HG03159 (cell line): ENCODE measurements around the gene MMP26.
A peak's percentile ranks its signal among the peaks of the same experiment; 100 is the strongest.

Experiments
- ATAC-seq: cut with Tn5 transposase; IDR thresholded peaks from one replicate; pipeline ENCODE4 v1.9.1; 2021; ENCODE audit warnings: mild to moderate bottlenecking, moderate library complexity; ENCODE audit not compliant: unreplicated experiment

MMP26 gene

GRCh38 chr11:4704054-4704789 lies at the start of gene MMP26:
Gene MMP26 (plus strand): TSS chr11:4704784.
- peak; percentile 67 for ATAC-seq

DNA sequence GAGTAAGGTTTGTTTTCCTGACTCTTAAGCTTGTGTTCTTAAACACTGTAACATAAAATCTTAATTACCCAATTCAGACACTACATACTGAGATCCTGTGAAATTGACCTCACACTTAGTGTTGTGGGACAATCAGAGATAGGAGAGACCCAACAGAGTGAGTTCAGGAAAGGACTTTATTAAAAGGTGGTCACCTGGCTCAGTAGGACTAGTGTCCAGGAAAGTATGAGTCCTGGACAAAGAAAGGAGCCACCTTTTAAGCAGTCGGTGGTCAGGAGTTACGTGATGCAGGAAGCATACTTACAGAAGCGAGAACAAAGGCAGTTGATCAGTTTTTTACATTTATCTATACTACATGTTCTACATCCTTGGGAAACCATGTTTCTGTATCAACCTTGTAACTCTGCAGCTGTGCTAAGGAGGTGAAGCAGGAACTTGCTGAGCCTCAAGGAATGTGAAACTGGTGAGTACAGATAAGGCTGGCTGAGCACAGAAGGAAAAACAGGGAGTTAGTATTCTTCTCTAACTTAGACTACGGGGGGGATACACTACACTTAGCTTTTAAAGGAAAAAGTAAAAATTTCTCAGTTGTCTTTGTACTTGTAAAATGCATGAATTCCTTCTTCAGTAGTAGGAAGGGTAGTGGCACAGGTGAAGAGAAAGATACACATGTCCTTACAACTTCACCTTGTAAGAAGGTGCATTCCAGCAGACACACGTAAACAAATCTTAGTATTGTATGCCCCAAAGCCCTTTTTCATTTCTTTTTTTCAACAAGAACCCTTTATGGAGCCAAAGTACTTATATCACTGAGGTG lies 45.7 kb upstream of the MMP26 start:
- ATAC-seq: no peak

- no peak for ATAC-seq
Observed at GRCh38 chr11:4662876-4663275, 41.7 kb upstream of the MMP26 start.

DNA sequence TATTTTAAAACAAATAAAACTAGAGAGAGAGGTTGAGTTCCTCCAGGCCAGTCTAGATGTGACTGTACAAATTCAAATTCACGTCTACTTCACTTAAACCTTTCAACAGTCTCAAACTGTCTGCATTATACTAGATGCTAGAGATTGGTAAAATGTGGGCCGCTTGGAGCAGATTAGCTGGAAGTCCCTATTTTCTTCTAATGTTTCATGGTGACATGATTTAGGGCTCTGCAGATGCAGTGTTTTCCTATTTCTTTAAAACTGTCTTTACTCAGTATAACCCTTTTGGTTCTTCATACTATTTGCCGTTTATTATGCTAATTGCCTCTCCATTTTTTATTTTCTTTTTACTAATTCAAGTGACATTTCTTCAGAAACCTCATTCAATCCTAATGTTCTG lies 40.4 kb upstream of the MMP26 start:
- ATAC-seq: no peak

DNA sequence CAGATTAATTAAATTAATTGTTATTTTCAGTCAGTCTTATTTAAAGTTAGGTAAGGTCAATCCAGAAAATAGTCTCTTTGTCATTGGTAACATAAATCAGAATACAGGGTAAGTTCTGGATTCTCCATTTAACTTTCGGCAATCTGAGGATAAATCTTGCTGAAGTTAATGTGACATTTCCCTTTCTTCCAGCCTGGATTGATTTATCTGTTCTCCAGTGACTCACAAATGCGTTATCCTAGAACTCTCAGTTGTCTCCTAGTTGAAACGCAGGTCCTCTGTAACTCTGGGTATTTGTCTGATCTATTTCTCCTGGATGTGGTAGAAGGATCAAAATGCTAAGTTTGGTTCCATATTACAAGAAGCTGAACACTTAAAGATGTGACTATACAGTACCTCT lies 39.8 kb upstream of the MMP26 start:
- no peak for ATAC-seq

DNA sequence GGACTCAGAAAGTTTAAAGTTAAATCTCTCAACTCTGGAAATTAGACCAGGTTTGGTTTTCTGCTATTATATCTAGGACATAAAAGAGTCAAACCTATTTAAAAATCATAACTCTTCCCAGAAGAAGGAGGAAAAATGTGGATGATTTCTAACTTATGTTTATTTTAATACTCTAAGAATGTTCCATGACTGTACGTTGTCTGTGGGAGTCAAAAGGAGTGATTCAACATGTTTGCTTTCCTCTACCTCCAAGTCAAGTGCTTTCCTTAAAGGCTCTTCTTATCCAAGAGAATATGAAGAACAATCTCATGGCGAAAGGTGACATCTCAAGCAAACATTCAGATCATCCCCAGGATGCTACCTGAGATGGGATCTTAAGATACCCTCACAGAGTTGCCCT lies 39.2 kb upstream of the MMP26 start:
- no peak for ATAC-seq

GRCh38 chr11:4671741-4672140 lies 32.8 kb upstream of the MMP26 start:
- no peak for ATAC-seq

- ATAC-seq: no peak
Observed at GRCh38 chr11:4672470-4672869, 32.1 kb upstream of the MMP26 start.

DNA sequence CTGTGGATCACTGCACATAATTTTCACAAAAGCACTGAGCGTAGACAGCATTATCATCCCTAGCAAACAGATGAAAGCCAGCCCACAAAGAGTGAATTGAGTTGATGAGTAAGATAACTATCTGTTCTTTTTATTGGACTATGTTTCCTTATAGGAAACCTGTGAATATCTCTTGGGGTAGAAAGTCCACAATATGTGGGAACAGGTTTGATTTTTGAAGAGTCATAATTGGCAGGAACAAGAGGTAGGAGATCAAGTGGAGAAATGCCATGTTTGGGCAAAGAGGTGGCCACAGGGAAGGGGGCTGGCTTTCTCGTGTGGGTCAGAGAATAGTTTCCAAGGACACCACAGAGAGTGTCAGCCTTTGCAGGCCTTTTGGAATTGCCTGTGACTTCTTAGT lies 30.8 kb upstream of the MMP26 start:
- ATAC-seq: no peak

- ATAC-seq: no peak
Observed at GRCh38 chr11:4677948-4678347, 26.6 kb upstream of the MMP26 start.

- ATAC-seq: no peak
Observed at GRCh38 chr11:4680341-4680740, 24.2 kb upstream of the MMP26 start.

DNA sequence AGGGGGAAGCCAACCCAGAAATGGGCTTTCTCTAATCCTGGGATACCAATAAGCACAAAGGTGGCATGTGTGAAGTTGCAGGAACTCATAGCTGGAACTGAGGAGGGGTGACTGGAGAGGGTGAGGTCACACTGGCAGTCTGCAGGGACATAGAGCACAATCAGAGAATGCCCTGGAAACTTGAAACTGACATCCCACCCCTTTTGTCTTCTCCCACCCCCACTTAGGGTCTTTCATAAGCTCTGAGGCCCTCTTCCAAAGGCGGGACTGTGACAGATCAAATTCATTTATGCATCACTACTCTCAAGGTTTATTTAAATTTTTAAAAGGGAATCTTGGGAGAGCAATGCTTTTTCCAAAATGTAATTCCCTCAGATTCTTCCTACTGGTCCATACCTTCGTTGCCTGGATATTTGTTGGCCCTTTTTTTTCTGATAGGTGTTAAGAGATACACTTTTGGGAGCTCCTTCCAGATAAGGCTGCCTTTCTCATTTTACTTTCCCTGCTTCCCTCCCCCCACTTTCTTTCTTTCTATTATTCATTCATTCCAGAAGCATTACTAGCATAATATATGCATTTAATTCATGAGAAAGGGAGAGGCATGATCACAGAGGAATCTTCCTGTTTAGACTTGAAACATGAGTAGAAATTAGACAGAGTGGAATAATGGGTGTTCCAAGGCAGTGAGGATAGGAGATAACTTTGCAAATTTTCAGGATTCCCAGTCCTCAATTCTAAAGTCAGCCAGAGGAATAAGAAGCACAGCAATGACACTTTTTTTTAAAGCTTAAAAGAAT lies 21.8 kb upstream of the MMP26 start:
- no peak for ATAC-seq

GRCh38 chr11:4684631-4685285 lies 19.8 kb upstream of the MMP26 start:
- ATAC-seq: no peak

- no peak for ATAC-seq
Observed at GRCh38 chr11:4695442-4695841, 9.1 kb upstream of the MMP26 start.

GRCh38 chr11:4697585-4697984 lies 7.0 kb upstream of the MMP26 start, which contains the start of gene OR51E2:
Gene OR51E2 (minus strand): TSS chr11:4697853. CDS start chr11:4682711, 15,142 bp downstream.
- no peak for ATAC-seq

DNA sequence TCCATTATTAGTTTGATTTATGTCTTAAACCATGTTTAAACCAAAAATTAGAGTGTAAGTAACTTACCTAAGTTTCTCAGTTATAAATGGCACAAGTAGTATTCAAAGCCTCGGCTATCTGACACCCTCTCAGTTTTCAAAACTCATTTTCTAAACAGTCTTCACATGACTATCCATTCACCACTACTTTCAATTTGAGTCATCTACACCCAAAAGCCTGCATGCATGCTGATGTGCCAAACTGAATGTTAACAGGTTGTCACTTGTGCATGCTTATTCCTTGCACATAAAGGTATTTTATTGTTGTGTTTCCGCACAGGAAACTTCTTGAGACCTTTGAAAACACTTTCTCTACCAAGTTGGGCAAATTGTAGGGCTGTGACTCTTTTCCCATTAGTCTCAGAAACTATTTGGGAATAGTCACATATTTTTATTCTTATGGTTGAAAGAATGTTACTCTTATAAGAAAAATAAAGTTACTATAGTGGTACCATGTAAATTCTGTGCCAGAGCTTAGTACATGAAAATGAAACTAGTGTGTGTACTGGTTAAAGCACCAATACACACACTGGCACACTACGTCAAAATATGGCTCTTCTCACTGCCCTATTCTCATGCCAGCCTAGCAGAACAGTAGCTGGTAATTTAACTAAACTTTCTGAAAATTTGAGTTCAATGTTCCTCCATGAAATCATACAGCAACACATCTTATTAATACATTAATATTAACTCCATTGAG lies 4.7 kb upstream of the MMP26 start:
- ATAC-seq: peak; percentile 77

- ATAC-seq: no peak
Observed at GRCh38 chr11:4700436-4700820, 4.2 kb upstream of the MMP26 start.

- ATAC-seq: no peak
Observed at GRCh38 chr11:4704790-4705334, 278 bp downstream of the MMP26 start.

DNA sequence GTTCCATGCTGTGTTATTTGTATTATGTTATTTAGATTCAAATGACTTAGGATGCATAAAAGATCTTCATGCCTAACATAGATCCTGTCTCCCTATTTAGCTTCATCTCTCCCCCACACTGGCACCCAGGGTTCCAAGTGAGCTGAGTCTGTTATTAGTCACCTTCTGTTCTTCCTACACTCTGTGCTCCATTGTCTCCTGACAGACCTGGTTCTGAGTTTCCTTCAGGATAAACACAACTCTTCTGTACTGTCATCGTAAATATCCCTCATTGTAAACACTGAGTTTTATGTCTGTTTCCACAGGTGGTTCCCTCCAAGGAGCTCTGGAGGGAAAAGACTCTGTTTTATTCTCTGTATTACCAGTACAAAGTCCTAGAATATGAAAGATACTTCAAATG lies 8.7 kb downstream of the MMP26 start:
- ATAC-seq: no peak

DNA sequence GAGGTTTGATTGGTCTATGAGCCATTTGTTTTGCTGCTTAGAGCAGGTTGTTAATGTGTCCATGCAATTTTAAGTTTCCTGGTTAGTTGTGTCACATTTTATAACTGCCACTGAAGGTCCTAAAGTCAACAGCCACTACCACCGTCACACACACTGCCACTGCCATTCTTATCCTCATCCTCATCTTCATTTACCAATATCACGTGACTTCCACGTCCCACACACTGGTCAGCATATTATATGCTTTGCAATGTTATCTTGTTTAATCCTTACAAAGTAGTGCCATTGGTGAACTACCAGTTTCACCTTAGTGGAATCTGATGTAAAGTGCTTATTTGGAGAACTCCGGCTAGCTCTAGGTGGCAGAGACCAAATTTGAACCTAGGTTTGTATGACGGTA lies 9.7 kb downstream of the MMP26 start:
- no peak for ATAC-seq
